SK-N-SH (cell line): ENCODE measurements around the gene MTFP1. TPM values are rescaled to one million over a fixed set of nuclear protein-coding genes. Genes with fewer than 3 reads are reported as not detected.
"Not testable (repeated sequence)": the region's sequence is repeated elsewhere in the genome, so short reads cannot be mapped to it uniquely, and the experiment has no call there.

Experiments
- CTCF ChIA-PET: fragments of 300-600, 350-600 bp; formaldehyde crosslinking; extraction: SDS; loops from one replicate; lab custom pipeline; 2021; lab: Yijun Ruan, JAX
- POLR2A ChIA-PET: fragments of 350-600 bp; sonication (Branson Sonifier 250); formaldehyde crosslinking; extraction: SDS; loops from one replicate; lab custom pipeline; 2020; ENCODE audit warnings: antibody characterized with exemption, inconsistent platforms; lab: Yijun Ruan, JAX
- DNase-seq: peaks from one replicate; pipeline ENCODE4 v3.0.0; 2012
- H2AFZ ChIP-seq: fragments of 200-600 bp; sonication (generic); 2 replicates; pipeline ENCODE4 v1.8.1; 2016; ENCODE audit warnings: antibody characterized with exemption, mild to moderate bottlenecking, low read depth
- H3F3A ChIP-seq: fragments of 200-600 bp; sonication (generic); replicated peaks from 2 replicates; pipeline ENCODE3; 2016; ENCODE audit warnings: antibody characterized with exemption, mild to moderate bottlenecking; ENCODE audit not compliant: insufficient read depth
- H3K27ac ChIP-seq, 2 experiments: fragments of 200-500 bp in 1 of 2; fragments of 200-600 bp in 1 of 2; sonication (Bioruptor generic) in 1 of 2; sonication (generic), shearing (Covaris generic) in 1 of 2; 2 replicates each; pipeline versions ENCODE4 v1.5.1 to v1.6.1; 2014 to 2016; ENCODE audit warnings: low read depth in 2 of 2, inconsistent platforms in 1 of 2, low read length in 1 of 2, mild to moderate bottlenecking in 1 of 2, mixed read lengths in 1 of 2
- H3K27me3 ChIP-seq: fragments of 200-600 bp; sonication (generic), shearing (Covaris generic); 2 replicates; pipeline ENCODE4 v1.6.1; 2016; ENCODE audit warnings: mixed run types; ENCODE audit not compliant: insufficient read depth
- H3K36me3 ChIP-seq, 2 experiments: fragments of 200-500 bp in 1 of 2; fragments of 200-600 bp in 1 of 2; sonication (Bioruptor generic) in 1 of 2; sonication (generic) in 1 of 2; replicated peaks in 1 of 2; 2 replicates each; pipeline versions ENCODE3 to v1.5.1; 2014 to 2016; ENCODE audit warnings: low read length in 1 of 2, mild to moderate bottlenecking in 1 of 2; ENCODE audit not compliant: insufficient read depth in 2 of 2, control insufficient read depth in 1 of 2
- H3K4me1 ChIP-seq, 2 experiments: fragments of 200-500 bp in 1 of 2; fragments of 200-600 bp in 1 of 2; sonication (Bioruptor generic) in 1 of 2; sonication (generic), shearing (Covaris generic) in 1 of 2; 2 replicates each; pipeline versions ENCODE4 v1.5.1 to v1.6.1; 2014 to 2016; ENCODE audit warnings: low read depth in 1 of 2, low read length in 1 of 2, mixed run types in 1 of 2; ENCODE audit not compliant: insufficient read depth in 2 of 2, control insufficient read depth in 1 of 2
- H3K4me2 ChIP-seq: fragments of 200-600 bp; sonication (generic), shearing (Covaris generic); 2 replicates; pipeline ENCODE4 v1.6.1; 2017; ENCODE audit warnings: mixed run types
- H3K4me3 ChIP-seq, 2 experiments: fragments of 200-500 bp in 1 of 2; fragments of 200-600 bp in 1 of 2; sonication (Bioruptor generic) in 1 of 2; sonication (generic), shearing (Covaris generic) in 1 of 2; 2 replicates each; pipeline versions ENCODE4 v1.5.1 to v1.8.1; 2014 to 2016; ENCODE audit warnings: low read depth in 2 of 2, inconsistent platforms in 1 of 2, low read length in 1 of 2, mild to moderate bottlenecking in 1 of 2, mixed read lengths in 1 of 2, moderate library complexity in 1 of 2
- H3K79me2 ChIP-seq: fragments of 200-600 bp; sonication (generic); 2 replicates; pipeline ENCODE4 v1.8.1; 2017; ENCODE audit warnings: mild to moderate bottlenecking; ENCODE audit not compliant: insufficient read depth
- H3K9ac ChIP-seq: fragments of 200-600 bp; sonication (generic); 2 replicates; pipeline ENCODE4 v1.6.1; 2017; ENCODE audit warnings: mixed run types
- H3K9me2 ChIP-seq: fragments of 200-600 bp; sonication (generic); 2 replicates; pipeline ENCODE4 v1.6.1; 2017; ENCODE audit warnings: mixed run types
- H3K9me3 ChIP-seq: fragments of 200-600 bp; sonication (generic); 2 replicates; pipeline ENCODE4 v1.6.1; 2017; ENCODE audit warnings: mixed run types, mild to moderate bottlenecking, moderate library complexity
- H4K20me1 ChIP-seq: fragments of 200-600 bp; sonication (generic); 2 replicates; pipeline ENCODE4 v1.6.1; 2017; ENCODE audit warnings: mild to moderate bottlenecking, mixed run types; ENCODE audit not compliant: insufficient read depth
- EZH2phosphoT487 ChIP-seq: fragments of 200-600 bp; sonication (generic); IDR thresholded peaks from 2 replicates; pipeline ENCODE4 v1.6.1; 2017; ENCODE audit warnings: low read depth, mixed run types, mild to moderate bottlenecking, antibody characterized with exemption, moderate library complexity, borderline replicate concordance
- FOSL2 ChIP-seq: IDR thresholded peaks from 2 replicates; pipeline ENCODE4 v1.4.0; 2012; ENCODE audit warnings: low read depth, mild to moderate bottlenecking, moderate library complexity, borderline replicate concordance
- GATA2 ChIP-seq: sonication (generic); formaldehyde crosslinking; IDR thresholded peaks from 2 replicates; pipeline ENCODE4 v1.5.0; 2020; ENCODE audit warnings: mild to moderate bottlenecking, missing genetic modification reagents
- JUND ChIP-seq: IDR thresholded peaks from 2 replicates; pipeline ENCODE4 v1.4.0; 2012
- MEF2A ChIP-seq: IDR thresholded peaks from 2 replicates; pipeline ENCODE4 v1.4.0; 2012; ENCODE audit warnings: low read depth, borderline replicate concordance
- RAD21 ChIP-seq: IDR thresholded peaks from 2 replicates; pipeline ENCODE4 v1.6.1; 2012; ENCODE audit warnings: mild to moderate bottlenecking, low read length
- REST ChIP-seq: IDR thresholded peaks from 2 replicates; pipeline ENCODE4 v1.6.1; 2012; ENCODE audit warnings: mild to moderate bottlenecking, low read depth, low read length, moderate library complexity
- RFX5 ChIP-seq: IDR thresholded peaks from 2 replicates; pipeline ENCODE4 v1.6.1; 2012; ENCODE audit warnings: mild to moderate bottlenecking, improper control_type of control experiment, low read length
- SMC3 ChIP-seq: IDR thresholded peaks from 2 replicates; pipeline ENCODE4 v1.6.1; 2012; ENCODE audit warnings: low read depth, low read length, improper control_type of control experiment
- TAF1 ChIP-seq: IDR thresholded peaks from 2 replicates; pipeline ENCODE4 v1.6.1; 2012; ENCODE audit warnings: low read depth, mild to moderate bottlenecking, low read length, moderate library complexity, borderline replicate concordance
- TCF12 ChIP-seq: IDR thresholded peaks from 2 replicates; pipeline ENCODE4 v1.4.0; 2012
- TEAD4 ChIP-seq: IDR thresholded peaks from 2 replicates; pipeline ENCODE4 v1.4.0; 2012; ENCODE audit warnings: mild to moderate bottlenecking, borderline replicate concordance; ENCODE audit not compliant: insufficient read depth
- USF1 ChIP-seq: IDR thresholded peaks from 2 replicates; pipeline ENCODE4 v1.4.0; 2012; ENCODE audit warnings: low read depth, borderline replicate concordance
- WGBS: methylation state at CpG from one replicate; pipeline ENCODE4 v1.1.6; 2017; ENCODE audit warnings: low lambda C conversion rate; 5-methylcytosine and 5-hydroxymethylcytosine counted together
- polyA plus RNA-seq, 3 experiments: library from polyadenylated mRNA; depleted of rRNA; stranded (reverse); fragments of >200 nt; gene quantifications; 2 replicates each; pipeline ENCODE4 v1.2.3, GENCODE V29; 2012

MTFP1 gene
- polyA plus RNA-seq, 1 of the 3 experiments (the other 2 are of a cell fraction): 18.9 TPM

GRCh38 chr22:30400159-30400558 lies 25.4 kb upstream of the MTFP1 start (continued):
- TF ChIP-seq USF1: no peak

GRCh38 chr22:30401024-30401423 lies 24.5 kb upstream of the MTFP1 start:
- H2AFZ ChIP-seq, H3K36me3 ChIP-seq, H3K9ac ChIP-seq, DNase-seq, H3K4me2 ChIP-seq, H4K20me1 ChIP-seq, H3K9me3 ChIP-seq, H3K4me3 ChIP-seq, H3K9me2 ChIP-seq, H3K27me3 ChIP-seq, H3K27ac ChIP-seq, H3F3A ChIP-seq: not testable (repeated sequence)
- ChIA-PET CTCF (interaction anchor here (0.6 to 1.5 kb wide), 3 partner anchors 10 to 140 kb away, joined by 4 to 7 read pairs (median 4); no protein-coding TSS in a partner anchor), POLR2A (interaction anchor here (0.9 kb wide), 1 partner anchor 13 kb away, joined by 3 read pairs; no protein-coding TSS in a partner anchor)
- Histone ChIP-seq H3K4me1 (peaks cover 0 to 14% of the 10 kb centered on the region in 2 experiments; a peak in 1 of 4 replicates), H3K79me2 (peaks cover 39% of the 10 kb centered on the region)
- WGBS: 96% methylated on average over 3 of the region's 3 CpGs

- no peak overlapping the region for H3K9ac ChIP-seq
- ChIA-PET CTCF (interaction anchor here (0.7 to 1.5 kb wide), 4 partner anchors 11 to 83 kb away, joined by 3 to 7 read pairs (median 4); partner anchors contain the start of gene MTFP1), POLR2A (interaction anchor here (0.6 to 1.5 kb wide), 3 partner anchors 9 to 21 kb away, joined by 3 to 4 read pairs (median 4); no protein-coding TSS in a partner anchor)
- H3K4me3 ChIP-seq: no peak overlapping the region
- H2AFZ ChIP-seq: no peak overlapping the region
- 90% methylated on average over 4 of the region's 5 CpGs for WGBS
- TF ChIP-seq MEF2A (no peak), GATA2 (CRISPR knock-in tag) (no peak), EZH2phosphoT487 (no peak), USF1 (no peak), SMC3 (no peak), TAF1 (no peak), REST (no peak), TEAD4 (no peak), JUND (no peak), TCF12 (no peak), RFX5 (no peak), RAD21 (no peak), FOSL2 (no peak)
- peaks cover 31% of the 10 kb centered on the region for H3K79me2 ChIP-seq
- H3K9me2 ChIP-seq: no peaks in the 10 kb centered on the region
- DNase-seq: no peak
- peaks cover 0 to 10% of the 10 kb centered on the region in 2 experiments; a peak in 1 of 4 replicates for H3K4me1 ChIP-seq
- H4K20me1 ChIP-seq: 0 out of 2 replicates have a peak, but pooled peaks cover 6% of the 10 kb centered on the region
- H3K36me3 ChIP-seq: peaks cover 1 to 12% of the 10 kb centered on the region in 2 experiments
- no peaks in the 10 kb centered on the region for H3K9me3 ChIP-seq
- H3K4me2 ChIP-seq: no peak overlapping the region
- H3K27me3 ChIP-seq: no peaks in the 10 kb centered on the region
- H3F3A ChIP-seq: no peaks in the 10 kb centered on the region
- H3K27ac ChIP-seq: no peak overlapping the region
Measured at GRCh38 chr22:30402028-30402765, 23.4 kb upstream of the MTFP1 start.

GRCh38 chr22:30402766-30403104 lies 22.8 kb upstream of the MTFP1 start:
- not testable (repeated sequence) for H3F3A ChIP-seq, H3K9me2 ChIP-seq, H3K9ac ChIP-seq, H2AFZ ChIP-seq, H3K27me3 ChIP-seq, H3K27ac ChIP-seq, H3K9me3 ChIP-seq, H3K4me3 ChIP-seq, H3K4me1 ChIP-seq, H4K20me1 ChIP-seq, DNase-seq, H3K4me2 ChIP-seq
- POLR2A ChIA-PET: interaction anchor here (1.5 kb wide), 1 partner anchor 21 kb away, joined by 4 read pairs; no protein-coding TSS in a partner anchor
- CTCF ChIA-PET: interaction anchor here (1.4 kb wide), 2 partner anchors 22 to 82 kb away, joined by 4 to 5 read pairs; partner anchors contain the start of gene MTFP1
- H3K79me2 ChIP-seq: peaks cover 26% of the 10 kb centered on the region
- WGBS: 96% methylated on average over 5 of the region's 5 CpGs
- peaks cover 3 to 17% of the 10 kb centered on the region in 2 experiments for H3K36me3 ChIP-seq
